Measurements from ENCODE around the gene PDE4D. TPM values are rescaled to one million over a fixed set of nuclear protein-coding genes. Genes with fewer than 3 reads are reported as not detected.

The PDE4D gene
- total RNA-seq, 4 donors from 2014 or later: 6.7 to 21.0 (median 15.0) TPM

DNA sequence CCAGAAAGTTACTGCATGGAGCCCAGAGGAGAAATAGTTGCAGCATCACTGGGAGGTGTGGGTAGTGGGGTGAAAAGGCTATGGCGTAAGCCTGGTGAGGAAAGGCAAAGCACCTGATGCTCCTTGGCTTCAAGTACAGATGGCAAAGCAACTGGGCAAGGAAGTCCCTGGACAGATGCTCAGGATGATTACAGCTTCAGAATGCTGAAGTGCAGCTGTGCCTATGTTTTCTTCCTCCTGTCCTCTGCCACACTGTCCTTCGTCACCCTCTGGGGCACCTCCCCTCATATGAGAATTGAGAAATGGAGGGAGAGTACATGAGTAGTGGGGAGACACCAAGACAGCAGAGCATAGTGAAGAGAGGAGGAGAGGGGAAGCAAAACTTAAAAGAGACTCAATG is 328.0 kb downstream of the PDE4D start:
- TF ChIP-seq, protein P1, sequence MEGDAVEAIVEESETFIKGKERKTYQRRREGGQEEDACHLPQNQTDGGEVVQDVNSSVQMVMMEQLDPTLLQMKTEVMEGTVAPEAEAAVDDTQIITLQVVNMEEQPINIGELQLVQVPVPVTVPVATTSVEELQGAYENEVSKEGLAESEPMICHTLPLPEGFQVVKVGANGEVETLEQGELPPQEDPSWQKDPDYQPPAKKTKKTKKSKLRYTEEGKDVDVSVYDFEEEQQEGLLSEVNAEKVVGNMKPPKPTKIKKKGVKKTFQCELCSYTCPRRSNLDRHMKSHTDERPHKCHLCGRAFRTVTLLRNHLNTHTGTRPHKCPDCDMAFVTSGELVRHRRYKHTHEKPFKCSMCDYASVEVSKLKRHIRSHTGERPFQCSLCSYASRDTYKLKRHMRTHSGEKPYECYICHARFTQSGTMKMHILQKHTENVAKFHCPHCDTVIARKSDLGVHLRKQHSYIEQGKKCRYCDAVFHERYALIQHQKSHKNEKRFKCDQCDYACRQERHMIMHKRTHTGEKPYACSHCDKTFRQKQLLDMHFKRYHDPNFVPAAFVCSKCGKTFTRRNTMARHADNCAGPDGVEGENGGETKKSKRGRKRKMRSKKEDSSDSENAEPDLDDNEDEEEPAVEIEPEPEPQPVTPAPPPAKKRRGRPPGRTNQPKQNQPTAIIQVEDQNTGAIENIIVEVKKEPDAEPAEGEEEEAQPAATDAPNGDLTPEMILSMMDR (IDR thresholded peaks at IDR 0.05): no peak
- TF ChIP-seq POLR2A (IDR thresholded peaks at IDR 0.05): no peak
- no peak for DNase-seq (ENCODE audit: low spot score in 2 of 2)
- 86% methylated on average over 2 of the region's 2 CpGs for WGBS, 2 donors
- no peak overlapping the region for H3K4me3 ChIP-seq (ENCODE audit: low read depth, poor library complexity, severe bottlenecking)
- intact Hi-C loops (cut with DNase I; ENCODE audit: low total_unique reads): no loop called here

DNA sequence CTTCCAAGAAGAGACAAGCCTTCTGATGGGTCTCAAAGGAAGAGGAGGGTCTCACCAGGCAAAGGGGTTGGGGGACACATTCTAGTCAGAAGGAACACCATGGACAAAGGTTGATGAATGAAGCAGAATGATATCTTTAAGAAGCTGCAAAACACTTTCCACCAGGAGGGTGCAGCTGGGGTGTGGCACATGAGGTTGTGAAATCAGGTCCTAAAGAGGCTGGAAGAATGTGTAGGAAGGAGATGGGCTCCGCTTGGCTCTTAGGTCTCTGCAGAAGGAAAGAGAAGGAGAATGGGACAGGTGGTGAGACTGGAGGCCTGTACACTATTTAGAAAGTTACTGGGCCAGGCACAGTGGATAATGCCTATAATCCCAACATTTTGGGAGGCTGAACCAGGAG is 328.6 kb downstream of the PDE4D start:
- DNase-seq (ENCODE audit: low spot score in 2 of 2): no peak

DNA sequence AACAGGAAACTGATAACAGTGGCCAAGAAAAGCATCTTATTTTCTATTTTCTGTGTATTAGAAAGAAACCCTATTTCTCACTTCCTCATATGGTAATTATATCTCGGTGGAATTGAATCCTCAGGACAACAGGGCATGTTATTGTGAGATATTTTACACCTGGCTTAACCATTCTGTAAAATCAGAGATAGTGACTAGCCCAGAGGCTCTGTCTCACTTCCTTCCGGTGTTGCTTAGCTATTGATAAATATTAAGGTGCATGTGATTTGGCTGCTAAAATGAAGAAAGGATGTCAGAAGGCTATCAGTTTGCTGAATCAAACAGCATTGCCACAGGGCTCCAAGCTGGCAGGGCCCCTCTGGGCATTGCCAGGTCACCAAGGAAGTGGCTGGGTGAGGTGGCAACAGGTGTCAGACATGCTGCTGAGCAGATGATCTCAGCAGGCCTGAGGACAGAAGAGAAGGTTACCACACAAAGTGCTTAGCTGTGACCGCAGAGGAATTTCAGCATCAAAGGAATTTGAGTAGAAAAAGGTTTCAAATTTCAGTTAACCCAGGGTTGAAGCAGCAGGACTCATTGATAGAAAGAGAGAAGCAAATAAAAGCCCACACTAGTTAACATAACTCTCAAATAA is 330.7 kb downstream of the PDE4D start:
- intact Hi-C loops (cut with DNase I; ENCODE audit: low total_unique reads): no loop called here
- no peak overlapping the region for H3K4me3 ChIP-seq (ENCODE audit: low read depth, poor library complexity, severe bottlenecking)
- DNase-seq (ENCODE audit: low spot score in 2 of 2): no peak
- TF ChIP-seq, protein P1 (IDR thresholded peaks at IDR 0.05): no peak
- TF ChIP-seq POLR2A (IDR thresholded peaks at IDR 0.05): no peak
- 21 to 27% methylated on average over 3 of the region's 3 CpGs for WGBS, 2 donors

More for the DNA sequence above, 328.6 kb downstream of the PDE4D start:
- no peak overlapping the region for H3K4me3 ChIP-seq (ENCODE audit: low read depth, poor library complexity, severe bottlenecking)
- WGBS, 2 donors: 77 to 81% methylated on average over 1 of the region's 1 CpG
- intact Hi-C loops (cut with DNase I; ENCODE audit: low total_unique reads): no loop called here
- TF ChIP-seq, protein P1 (IDR thresholded peaks at IDR 0.05): no peak
- no peak for TF ChIP-seq POLR2A (IDR thresholded peaks at IDR 0.05)

DNA sequence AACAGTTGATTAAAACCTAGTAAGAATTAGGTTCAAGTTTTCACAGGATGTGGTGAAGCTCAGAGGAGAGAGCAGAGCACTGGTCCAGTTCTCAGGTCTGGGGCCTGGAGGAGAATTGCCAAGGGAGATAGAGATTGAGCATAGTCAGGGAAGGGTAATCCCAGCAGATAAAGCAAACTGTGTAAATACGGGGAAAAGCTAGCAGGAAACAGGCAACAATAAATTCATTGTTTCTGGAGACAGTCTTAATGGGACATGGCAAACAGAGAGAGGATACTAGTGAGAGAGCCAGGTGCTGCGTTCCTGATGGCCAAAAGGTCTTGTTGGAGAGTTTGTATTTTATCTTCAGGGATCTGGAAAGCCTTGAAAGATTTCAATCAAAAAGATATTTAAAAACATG is 333.0 kb downstream of the PDE4D start:
- TF ChIP-seq POLR2A (IDR thresholded peaks at IDR 0.05): no peak
- TF ChIP-seq, protein P1 (IDR thresholded peaks at IDR 0.05): no peak
- intact Hi-C loops (cut with DNase I; ENCODE audit: low total_unique reads): no loop called here
- no peak overlapping the region for H3K4me3 ChIP-seq (ENCODE audit: low read depth, poor library complexity, severe bottlenecking)
- WGBS, 2 donors: 74 to 84% methylated on average over 2 of the region's 2 CpGs
- DNase-seq (ENCODE audit: low spot score in 2 of 2): no peak

DNA sequence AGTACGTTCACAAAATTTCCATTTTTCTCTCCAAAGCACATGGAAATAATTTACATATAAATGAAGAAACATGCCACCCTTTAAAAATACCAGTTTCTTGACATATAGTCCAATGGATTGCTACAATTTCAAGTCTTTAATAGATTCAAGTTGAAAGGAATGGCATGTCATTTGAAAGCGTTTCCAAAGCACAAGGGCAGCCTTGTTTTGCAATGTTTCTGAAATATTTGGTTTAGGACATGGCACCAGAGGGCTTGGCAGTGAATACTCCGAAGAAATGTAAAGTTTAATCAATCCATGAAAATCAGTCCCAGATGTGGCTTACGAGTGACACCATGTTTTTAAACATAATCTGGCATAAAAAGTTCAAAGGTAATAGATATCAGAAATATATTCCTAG is 333.7 kb downstream of the PDE4D start:
- no peak for DNase-seq (ENCODE audit: low spot score in 2 of 2)
- H3K4me3 ChIP-seq (ENCODE audit: low read depth, poor library complexity, severe bottlenecking): no peak overlapping the region
- intact Hi-C loops (cut with DNase I; ENCODE audit: low total_unique reads): no loop called here
- WGBS, 2 donors: 67 to 68% methylated on average over 4 of the region's 4 CpGs
- TF ChIP-seq POLR2A (IDR thresholded peaks at IDR 0.05): no peak
- TF ChIP-seq, protein P1 (IDR thresholded peaks at IDR 0.05): no peak

DNA sequence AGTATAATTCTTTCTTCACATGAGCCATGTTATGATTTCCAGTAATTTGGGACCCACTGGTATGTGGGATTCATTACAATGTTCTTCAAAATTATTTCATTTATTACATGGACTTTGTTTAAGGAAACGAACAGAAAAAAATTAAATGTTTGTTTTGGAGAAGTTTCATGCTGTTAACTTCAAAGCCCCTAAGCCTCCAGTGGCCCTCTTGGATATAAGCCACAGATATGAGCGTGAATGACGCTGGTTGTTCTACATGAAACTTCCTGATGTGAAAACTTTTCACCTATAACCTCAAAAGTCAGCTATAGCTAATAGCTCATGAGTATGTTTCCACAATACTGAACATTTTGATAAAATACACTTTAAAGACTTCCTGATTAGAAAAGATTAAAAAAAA is 334.2 kb downstream of the PDE4D start:
- DNase-seq (ENCODE audit: low spot score in 2 of 2): no peak
- H3K4me3 ChIP-seq (ENCODE audit: low read depth, poor library complexity, severe bottlenecking): no peak overlapping the region
- 50 to 61% methylated on average over 3 of the region's 3 CpGs for WGBS, 2 donors
- intact Hi-C loops (cut with DNase I; ENCODE audit: low total_unique reads): no loop called here
- no peak for TF ChIP-seq POLR2A (IDR thresholded peaks at IDR 0.05)
- TF ChIP-seq, protein P1 (IDR thresholded peaks at IDR 0.05): no peak
